DOHH2 (cell line): Measurements from ENCODE around the gene PES1.

Source experiments
- H3F3A ChIP-seq: fragments of 200-600 bp; sonication (generic), shearing (Covaris generic); 2 replicates; pipeline ENCODE4 v1.6.0; 2016; ENCODE audit warnings: antibody characterized with exemption, mild to moderate bottlenecking; ENCODE audit not compliant: control insufficient read depth, insufficient read depth
- H3K27ac ChIP-seq: fragments of 200-600 bp; sonication (generic); 2 replicates; pipeline ENCODE4 v1.5.1; 2014; ENCODE audit warnings: low read depth, mild to moderate bottlenecking, low read length, moderate library complexity
- H3K27me3 ChIP-seq: fragments of 200-600 bp; sonication (generic); 2 replicates; pipeline ENCODE4 v1.6.1; 2014; ENCODE audit warnings: mild to moderate bottlenecking, low read length, mixed read lengths; ENCODE audit not compliant: control insufficient read depth
- H3K36me3 ChIP-seq: fragments of 200-600 bp; sonication (generic); 2 replicates; pipeline ENCODE4 v1.6.1; 2014; ENCODE audit warnings: mild to moderate bottlenecking, low read length, moderate library complexity, mixed read lengths; ENCODE audit not compliant: control insufficient read depth
- H3K4me1 ChIP-seq: fragments of 200-600 bp; sonication (generic); 2 replicates; pipeline ENCODE4 v1.6.1; 2014; ENCODE audit warnings: mild to moderate bottlenecking, low read length, mixed read lengths; ENCODE audit not compliant: control insufficient read depth
- H3K4me2 ChIP-seq: fragments of 200-600 bp; sonication (generic); 2 replicates; pipeline ENCODE4 v1.6.0; 2014; ENCODE audit warnings: mild to moderate bottlenecking, low read length, moderate library complexity
- H3K4me3 ChIP-seq: fragments of 200-600 bp; sonication (generic); 2 replicates; pipeline ENCODE4 v1.5.1; 2014; ENCODE audit warnings: mild to moderate bottlenecking, low read length, mixed read lengths
- H3K79me2 ChIP-seq: fragments of 200-600 bp; sonication (generic); 2 replicates; pipeline ENCODE4 v1.6.1; 2014; ENCODE audit warnings: mild to moderate bottlenecking, low read length, mixed read lengths; ENCODE audit not compliant: control insufficient read depth
- H3K9me2 ChIP-seq: fragments of 200-600 bp; sonication (generic); replicated peaks from 2 replicates; pipeline ENCODE4 v1.6.1; 2014; ENCODE audit warnings: mild to moderate bottlenecking, low read length, mixed read lengths; ENCODE audit not compliant: control insufficient read depth
- H3K9me3 ChIP-seq: fragments of 200-600 bp; sonication (generic); 2 replicates; pipeline ENCODE4 v1.6.1; 2014; ENCODE audit warnings: antibody characterized with exemption, low read length, mixed read lengths; ENCODE audit not compliant: control insufficient read depth, insufficient read depth
- H4K20me1 ChIP-seq: fragments of 200-600 bp; sonication (generic); 2 replicates; pipeline ENCODE4 v1.6.0; 2014; ENCODE audit warnings: low read depth, mild to moderate bottlenecking, antibody characterized with exemption, low read length, moderate library complexity; ENCODE audit not compliant: control insufficient read depth, insufficient read depth
- EZH2phosphoT487 ChIP-seq: fragments of 200-600 bp; sonication (generic); IDR thresholded peaks from 2 replicates; pipeline ENCODE4 v1.6.1; 2017; ENCODE audit warnings: borderline replicate concordance, mild to moderate bottlenecking, antibody characterized with exemption, low read length, moderate library complexity, mixed read lengths
- TF ChIP-seq, protein P1 (sequence below): fragments of 200-600 bp; sonication (generic); IDR thresholded peaks from one replicate; pipeline ENCODE4 v1.5.1; 2014; ENCODE audit warnings: antibody characterized with exemption, mild to moderate bottlenecking, low read depth, low read length; ENCODE audit not compliant: poor library complexity, severe bottlenecking

Gene PES1

GRCh38 chr22:30602049-30602448, 10.3 kb upstream of the PES1 start:
- no peaks in the 10 kb centered on the region for H3K9me2 ChIP-seq
- H3F3A ChIP-seq: peaks cover 2% of the 10 kb centered on the region; the same call in 1 of the 2 replicates
- H3K4me2 ChIP-seq: no peak overlapping the region
- TF ChIP-seq, protein P1, sequence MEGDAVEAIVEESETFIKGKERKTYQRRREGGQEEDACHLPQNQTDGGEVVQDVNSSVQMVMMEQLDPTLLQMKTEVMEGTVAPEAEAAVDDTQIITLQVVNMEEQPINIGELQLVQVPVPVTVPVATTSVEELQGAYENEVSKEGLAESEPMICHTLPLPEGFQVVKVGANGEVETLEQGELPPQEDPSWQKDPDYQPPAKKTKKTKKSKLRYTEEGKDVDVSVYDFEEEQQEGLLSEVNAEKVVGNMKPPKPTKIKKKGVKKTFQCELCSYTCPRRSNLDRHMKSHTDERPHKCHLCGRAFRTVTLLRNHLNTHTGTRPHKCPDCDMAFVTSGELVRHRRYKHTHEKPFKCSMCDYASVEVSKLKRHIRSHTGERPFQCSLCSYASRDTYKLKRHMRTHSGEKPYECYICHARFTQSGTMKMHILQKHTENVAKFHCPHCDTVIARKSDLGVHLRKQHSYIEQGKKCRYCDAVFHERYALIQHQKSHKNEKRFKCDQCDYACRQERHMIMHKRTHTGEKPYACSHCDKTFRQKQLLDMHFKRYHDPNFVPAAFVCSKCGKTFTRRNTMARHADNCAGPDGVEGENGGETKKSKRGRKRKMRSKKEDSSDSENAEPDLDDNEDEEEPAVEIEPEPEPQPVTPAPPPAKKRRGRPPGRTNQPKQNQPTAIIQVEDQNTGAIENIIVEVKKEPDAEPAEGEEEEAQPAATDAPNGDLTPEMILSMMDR: peak; percentile 50
- no peak for TF ChIP-seq EZH2phosphoT487
- no peaks in the 10 kb centered on the region for H3K27me3 ChIP-seq
- no peaks in the 10 kb centered on the region for H3K79me2 ChIP-seq
- H4K20me1 ChIP-seq: no peaks in the 10 kb centered on the region
- H3K4me1 ChIP-seq: peaks cover 21% of the 10 kb centered on the region
- no peak overlapping the region for H3K27ac ChIP-seq
- no peaks in the 10 kb centered on the region for H3K36me3 ChIP-seq
- H3K4me3 ChIP-seq: no peak overlapping the region
- no peaks in the 10 kb centered on the region for H3K9me3 ChIP-seq

DNA sequence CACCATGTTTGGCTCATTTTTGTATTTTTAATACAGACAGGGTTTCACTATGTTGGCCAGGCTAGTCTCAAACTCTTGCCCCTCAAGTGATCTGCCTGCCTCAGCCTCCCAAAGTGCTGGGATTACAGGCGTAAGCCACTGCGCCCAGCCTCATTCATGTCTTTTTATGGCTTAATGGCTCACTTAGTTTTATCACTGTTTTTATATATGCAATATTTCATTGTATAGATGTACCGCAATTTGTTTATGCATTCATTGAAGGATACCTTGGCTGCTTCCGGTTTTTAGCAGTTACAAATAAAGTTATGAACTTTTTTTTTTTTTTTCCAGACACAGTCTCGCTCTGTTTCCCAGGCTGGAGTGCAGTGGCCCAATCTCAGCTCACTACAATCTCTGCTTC, 9.8 kb upstream of the PES1 start:
- Histone ChIP-seq H3K9me3 (no peaks in the 10 kb centered on the region), H3K36me3 (no peaks in the 10 kb centered on the region), H3K79me2 (no peaks in the 10 kb centered on the region), H3K4me1 (peaks cover 15% of the 10 kb centered on the region), H3K9me2 (no peaks in the 10 kb centered on the region), H3K4me2 (no peak overlapping the region), H3K4me3 (no peak overlapping the region), H3K27me3 (no peaks in the 10 kb centered on the region), H4K20me1 (no peaks in the 10 kb centered on the region), H3K27ac (no peak overlapping the region), H3F3A (peaks cover 2% of the 10 kb centered on the region; the same call in 1 of the 2 replicates)
- no peak for TF ChIP-seq EZH2phosphoT487
- TF ChIP-seq, protein P1: no peak

GRCh38 chr22:30600921-30601320, 9.2 kb upstream of the PES1 start:
- no peaks in the 10 kb centered on the region for H3K9me3 ChIP-seq
- no peaks in the 10 kb centered on the region for H3K36me3 ChIP-seq
- no peaks in the 10 kb centered on the region for H3K79me2 ChIP-seq
- TF ChIP-seq, protein P1: no peak
- no peak for TF ChIP-seq EZH2phosphoT487
- peaks cover 10% of the 10 kb centered on the region for H3K4me1 ChIP-seq
- H3F3A ChIP-seq: peaks cover 2% of the 10 kb centered on the region; the same call in 1 of the 2 replicates
- H3K27ac ChIP-seq: no peak overlapping the region
- H3K9me2 ChIP-seq: no peaks in the 10 kb centered on the region
- no peak overlapping the region for H3K4me2 ChIP-seq
- no peaks in the 10 kb centered on the region for H3K27me3 ChIP-seq
- no peak overlapping the region for H3K4me3 ChIP-seq
- H4K20me1 ChIP-seq: no peaks in the 10 kb centered on the region
